ENCODE measurements around the gene RAB31.

RAB31 gene

DNA sequence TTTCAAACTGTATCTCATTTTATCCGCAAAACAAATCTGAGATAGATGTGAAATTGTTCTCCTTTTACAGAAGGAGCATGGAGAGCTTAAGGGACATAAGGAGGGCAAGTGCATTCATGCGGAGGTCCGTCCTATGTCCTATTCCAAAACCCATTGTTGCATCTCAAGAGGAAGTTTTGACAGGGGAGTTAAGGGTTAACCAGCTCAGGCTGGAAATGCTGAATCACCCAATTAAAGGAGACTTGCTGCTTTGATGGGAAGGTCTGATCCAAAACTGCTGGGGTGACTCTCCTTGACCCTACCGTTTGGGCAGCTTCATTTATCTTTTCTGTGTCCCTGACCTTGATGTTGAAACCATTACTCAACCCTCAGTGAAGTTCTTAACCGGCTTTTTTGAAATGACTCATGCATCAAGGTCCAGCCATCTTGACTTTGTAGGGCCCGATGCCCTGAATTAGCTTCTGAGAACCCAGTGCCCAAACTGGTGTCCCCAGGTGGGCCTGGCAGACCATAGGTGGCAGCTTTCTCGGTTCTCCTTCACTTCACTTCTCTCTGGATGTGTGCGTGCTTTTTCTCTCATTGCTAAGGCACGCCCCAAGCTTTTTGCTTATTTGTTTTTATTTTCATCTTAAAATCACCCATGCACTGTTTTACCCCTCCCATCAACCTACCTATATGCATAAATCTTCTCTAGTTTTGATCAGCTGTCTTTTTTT is 161.8 kb downstream of the RAB31 start:
- Histone ChIP-seq H3K4me3 (ENCODE audit: low read depth, low read length) (no peak overlapping the region), H2AFZ (no peak overlapping the region), H3K79me2 (no peaks in the 10 kb centered on the region), H3K9ac (no peak overlapping the region), H3K9me3 (ENCODE audit: control insufficient read depth, low read length) (no peaks in the 10 kb centered on the region), H3K4me2 (ENCODE audit: low read length) (no peak overlapping the region), H3K27me3 (ENCODE audit: control insufficient read depth, insufficient read depth, low read length) (no peaks in the 10 kb centered on the region), H3K36me3 (ENCODE audit: control insufficient read depth, insufficient read depth, low read length) (no peaks in the 10 kb centered on the region), H3K4me1 (no peaks in the 10 kb centered on the region), H3K27ac (no peak overlapping the region)
- TF ChIP-seq, protein P1, sequence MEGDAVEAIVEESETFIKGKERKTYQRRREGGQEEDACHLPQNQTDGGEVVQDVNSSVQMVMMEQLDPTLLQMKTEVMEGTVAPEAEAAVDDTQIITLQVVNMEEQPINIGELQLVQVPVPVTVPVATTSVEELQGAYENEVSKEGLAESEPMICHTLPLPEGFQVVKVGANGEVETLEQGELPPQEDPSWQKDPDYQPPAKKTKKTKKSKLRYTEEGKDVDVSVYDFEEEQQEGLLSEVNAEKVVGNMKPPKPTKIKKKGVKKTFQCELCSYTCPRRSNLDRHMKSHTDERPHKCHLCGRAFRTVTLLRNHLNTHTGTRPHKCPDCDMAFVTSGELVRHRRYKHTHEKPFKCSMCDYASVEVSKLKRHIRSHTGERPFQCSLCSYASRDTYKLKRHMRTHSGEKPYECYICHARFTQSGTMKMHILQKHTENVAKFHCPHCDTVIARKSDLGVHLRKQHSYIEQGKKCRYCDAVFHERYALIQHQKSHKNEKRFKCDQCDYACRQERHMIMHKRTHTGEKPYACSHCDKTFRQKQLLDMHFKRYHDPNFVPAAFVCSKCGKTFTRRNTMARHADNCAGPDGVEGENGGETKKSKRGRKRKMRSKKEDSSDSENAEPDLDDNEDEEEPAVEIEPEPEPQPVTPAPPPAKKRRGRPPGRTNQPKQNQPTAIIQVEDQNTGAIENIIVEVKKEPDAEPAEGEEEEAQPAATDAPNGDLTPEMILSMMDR (IDR thresholded peaks at IDR 0.05), result no peak

- H3K36me3 ChIP-seq (ENCODE audit: control insufficient read depth, insufficient read depth, low read length), result no peaks in the 10 kb centered on the region
- no peaks in the 10 kb centered on the region for H3K9me3 ChIP-seq (ENCODE audit: control insufficient read depth, low read length)
- H3K4me3 ChIP-seq (ENCODE audit: low read depth, low read length), result no peak overlapping the region
- H3K27me3 ChIP-seq (ENCODE audit: control insufficient read depth, insufficient read depth, low read length), result no peaks in the 10 kb centered on the region
- H3K79me2 ChIP-seq, result no peaks in the 10 kb centered on the region
- TF ChIP-seq, protein P1 (IDR thresholded peaks at IDR 0.05), result no peak
- no peak overlapping the region for H2AFZ ChIP-seq
- H3K4me2 ChIP-seq (ENCODE audit: low read length), result no peak overlapping the region
- H3K4me1 ChIP-seq, result no peaks in the 10 kb centered on the region
- H3K9ac ChIP-seq, result no peak overlapping the region
- H3K27ac ChIP-seq, result no peak overlapping the region
Measured at GRCh38 chr18:9870431-9871008, 162.4 kb downstream of the RAB31 start.

DNA sequence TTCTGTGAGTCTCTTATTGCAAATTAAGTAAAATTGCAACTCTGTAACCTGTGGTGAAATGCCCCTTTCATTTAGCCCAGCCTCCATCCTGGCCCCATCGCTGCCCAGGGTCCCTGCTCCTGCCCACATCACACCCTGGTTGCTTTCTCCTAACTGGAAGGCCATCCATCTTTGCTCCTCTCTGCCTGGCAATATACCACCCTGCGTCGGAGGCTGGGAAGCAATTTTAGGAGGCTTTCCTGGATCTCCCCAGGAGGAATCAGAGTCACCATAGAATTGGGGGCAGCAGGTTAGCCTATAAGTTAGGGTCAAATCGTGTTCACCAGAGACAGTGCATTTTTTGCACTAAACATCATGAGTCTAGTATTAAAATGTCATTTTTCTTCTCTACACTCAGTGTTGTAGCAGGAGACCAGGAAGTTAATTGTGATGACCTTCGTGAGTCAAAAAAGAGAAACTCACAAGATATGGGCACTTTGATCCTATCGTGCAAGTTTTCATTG is 163.2 kb downstream of the RAB31 start:
- no peak overlapping the region for H3K4me2 ChIP-seq (ENCODE audit: low read length)
- H3K36me3 ChIP-seq (ENCODE audit: control insufficient read depth, insufficient read depth, low read length), result no peaks in the 10 kb centered on the region
- no peaks in the 10 kb centered on the region for H3K27me3 ChIP-seq (ENCODE audit: control insufficient read depth, insufficient read depth, low read length)
- no peaks in the 10 kb centered on the region for H3K9me3 ChIP-seq (ENCODE audit: control insufficient read depth, low read length)
- H3K4me3 ChIP-seq (ENCODE audit: low read depth, low read length), result no peak overlapping the region
- no peak overlapping the region for H3K9ac ChIP-seq
- TF ChIP-seq, protein P1 (IDR thresholded peaks at IDR 0.05), result no peak
- no peaks in the 10 kb centered on the region for H3K79me2 ChIP-seq
- H2AFZ ChIP-seq, result no peak overlapping the region
- no peaks in the 10 kb centered on the region for H3K4me1 ChIP-seq
- H3K27ac ChIP-seq, result no peak overlapping the region

DNA sequence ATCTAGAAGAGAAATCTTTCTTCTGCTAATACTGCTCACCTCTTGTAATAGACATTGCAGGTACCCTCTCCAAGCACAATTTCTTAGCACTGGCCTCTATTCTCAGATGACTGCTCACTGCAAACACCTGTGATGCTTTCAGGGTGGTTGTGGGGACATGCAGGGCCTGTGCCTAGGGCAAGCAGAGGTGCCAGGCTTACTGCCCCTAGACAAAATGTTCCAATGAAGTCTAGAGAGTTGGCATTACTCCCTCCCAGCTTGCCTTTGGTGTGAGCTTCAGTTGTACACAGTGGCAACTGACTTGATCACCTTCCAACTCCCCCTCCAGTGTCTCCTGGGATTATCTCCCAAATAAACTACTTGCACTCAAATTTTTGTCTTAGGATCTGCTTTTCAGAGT is 164.7 kb downstream of the RAB31 start:
- H3K27ac ChIP-seq, result no peak overlapping the region
- H3K79me2 ChIP-seq, result no peaks in the 10 kb centered on the region
- TF ChIP-seq, protein P1 (IDR thresholded peaks at IDR 0.05), result no peak
- no peak overlapping the region for H3K4me3 ChIP-seq (ENCODE audit: low read depth, low read length)
- no peaks in the 10 kb centered on the region for H3K9me3 ChIP-seq (ENCODE audit: control insufficient read depth, low read length)
- no peak overlapping the region for H3K9ac ChIP-seq
- H3K4me1 ChIP-seq, result no peaks in the 10 kb centered on the region
- H3K36me3 ChIP-seq (ENCODE audit: control insufficient read depth, insufficient read depth, low read length), result no peaks in the 10 kb centered on the region
- no peak overlapping the region for H3K4me2 ChIP-seq (ENCODE audit: low read length)
- no peak overlapping the region for H2AFZ ChIP-seq
- no peaks in the 10 kb centered on the region for H3K27me3 ChIP-seq (ENCODE audit: control insufficient read depth, insufficient read depth, low read length)
